Urinary bladder (tissue), 4 donors: ENCODE measurements around the gene SLC28A2. TPM values are rescaled to one million over a fixed set of nuclear protein-coding genes. Genes with fewer than 3 reads are reported as not detected.
"Not testable (repeated sequence)": the region's sequence is repeated elsewhere in the genome, so short reads cannot be mapped to it uniquely, and the experiment has no call there.

Experiments
- DNase-seq: peaks from one replicate; pipeline ENCODE4 v3.0.0-alpha.2; 2015; ENCODE audit errors: extremely low spot score
- H3K27ac ChIP-seq: one replicate; pipeline ENCODE4 v1.5.1; 2013; ENCODE audit warnings: low read depth, mild to moderate bottlenecking, moderate library complexity
- H3K36me3 ChIP-seq: one replicate; pipeline ENCODE4 v1.6.1; 2013; ENCODE audit warnings: mild to moderate bottlenecking, moderate library complexity; ENCODE audit not compliant: insufficient read depth
- H3K4me1 ChIP-seq: one replicate; pipeline ENCODE4 v1.6.1; 2013; ENCODE audit warnings: mild to moderate bottlenecking, moderate library complexity; ENCODE audit not compliant: insufficient read depth
- H3K4me3 ChIP-seq: one replicate; pipeline ENCODE4 v1.5.1; 2013; ENCODE audit warnings: low read depth, low read length
- WGBS: extraction: QIAGEN DNeasy Blood & Tissue Kit; methylation state at CpG from one replicate; pipeline ENCODE4 v1.1.7; 2013; 5-methylcytosine and 5-hydroxymethylcytosine counted together
- polyA plus RNA-seq: library from polyadenylated mRNA; stranded (reverse); fragments of 200-250 nt; gene quantifications from one replicate; pipeline ENCODE4 v1.2.3, GENCODE V29; 2013
- total RNA-seq: library from RNA; depleted of rRNA; stranded (reverse); fragments of >200 nt; gene quantifications from one replicate; pipeline ENCODE4 v1.2.3, GENCODE V29; 2014
- donor health status: healthy with polysubstance abuse.
- donor health status: healthy.

The SLC28A2 gene
- total and polyA plus RNA-seq, 2 donors: not detected

- not testable (repeated sequence) for H3K4me3 ChIP-seq, H3K4me1 ChIP-seq
- 57% methylated on average over 6 of the region's 6 CpGs for WGBS
These were observed 15.2 kb upstream of the SLC28A2 start for GRCh38 chr15:45236806-45237205.

GRCh38 chr15:45242289-45242688, 9.7 kb upstream of the SLC28A2 start:
- WGBS: 81% methylated on average over 9 of the region's 9 CpGs
- Histone ChIP-seq H3K4me3 (no peak overlapping the region), H3K36me3 (no peaks in the 10 kb centered on the region), H3K27ac (no peak overlapping the region), H3K4me1 (no peaks in the 10 kb centered on the region)
- DNase-seq: no peak

More at GRCh38 chr15:45236806-45237205, 15.2 kb upstream of the SLC28A2 start:
- H3K27ac ChIP-seq, DNase-seq, H3K36me3 ChIP-seq: not testable (repeated sequence)

GRCh38 chr15:45249125-45249780, 2.8 kb upstream of the SLC28A2 start:
- Histone ChIP-seq H3K4me3 (no peak overlapping the region), H3K36me3 (no peaks in the 10 kb centered on the region), H3K4me1 (no peaks in the 10 kb centered on the region), H3K27ac (no peak overlapping the region)
- DNase-seq: no peak
- 94% methylated on average over 4 of the region's 4 CpGs for WGBS

- Histone ChIP-seq H3K4me3 (no peak overlapping the region), H3K36me3 (no peaks in the 10 kb centered on the region), H3K27ac (no peak overlapping the region), H3K4me1 (no peaks in the 10 kb centered on the region)
- DNase-seq: no peak
- WGBS: 79% methylated on average over 2 of the region's 2 CpGs
These were observed 1.3 kb downstream of the SLC28A2 start for GRCh38 chr15:45253330-45253729.

GRCh38 chr15:45254405-45254804, 2.4 kb downstream of the SLC28A2 start:
- Histone ChIP-seq H3K36me3 (no peaks in the 10 kb centered on the region), H3K27ac (no peak overlapping the region), H3K4me3 (no peak overlapping the region), H3K4me1 (no peaks in the 10 kb centered on the region)
- no peak for DNase-seq
- WGBS: 96% methylated on average over 1 of the region's 1 CpG

- not testable (repeated sequence) for H3K4me1 ChIP-seq, H3K4me3 ChIP-seq, DNase-seq, H3K27ac ChIP-seq, H3K36me3 ChIP-seq
- WGBS: 41% methylated on average over 6 of the region's 6 CpGs
These were observed 2.8 kb downstream of the SLC28A2 start for GRCh38 chr15:45254824-45255223.

GRCh38 chr15:45259796-45260195, 7.8 kb downstream of the SLC28A2 start:
- 60% methylated on average over 2 of the region's 2 CpGs for WGBS
- Histone ChIP-seq H3K4me1 (no peaks in the 10 kb centered on the region), H3K36me3 (no peaks in the 10 kb centered on the region), H3K4me3 (no peak overlapping the region), H3K27ac (no peak overlapping the region)
- no peak for DNase-seq

- no peak overlapping the region for H3K27ac ChIP-seq
- no peak overlapping the region for H3K4me3 ChIP-seq
- no peak for DNase-seq
- H3K4me1 ChIP-seq: no peaks in the 10 kb centered on the region
- WGBS: 72% methylated on average over 4 of the region's 4 CpGs
- no peaks in the 10 kb centered on the region for H3K36me3 ChIP-seq
These were observed 10.9 kb downstream of the SLC28A2 start for GRCh38 chr15:45262906-45263461.

- DNase-seq: no peak
- WGBS: 94% methylated on average over 2 of the region's 2 CpGs
- no peak overlapping the region for H3K27ac ChIP-seq
- H3K4me3 ChIP-seq: no peak overlapping the region
- H3K4me1 ChIP-seq: no peaks in the 10 kb centered on the region
- H3K36me3 ChIP-seq: no peaks in the 10 kb centered on the region
These were observed 11.8 kb downstream of the SLC28A2 start for GRCh38 chr15:45263854-45264253.

GRCh38 chr15:45265506-45265905, 13.5 kb downstream of the SLC28A2 start:
- Histone ChIP-seq H3K36me3 (no peaks in the 10 kb centered on the region), H3K27ac (no peak overlapping the region), H3K4me1 (no peaks in the 10 kb centered on the region), H3K4me3 (no peak overlapping the region)
- 87% methylated on average over 3 of the region's 3 CpGs for WGBS
- no peak for DNase-seq

- no peak overlapping the region for H3K27ac ChIP-seq
- DNase-seq: no peak
- H3K4me1 ChIP-seq: no peaks in the 10 kb centered on the region
- no peak overlapping the region for H3K4me3 ChIP-seq
- WGBS: 62% methylated on average over 2 of the region's 2 CpGs
- H3K36me3 ChIP-seq: no peaks in the 10 kb centered on the region
These were observed 16.1 kb downstream of the SLC28A2 start for GRCh38 chr15:45268135-45268534.

- Histone ChIP-seq H3K4me3 (no peak overlapping the region), H3K36me3 (no peaks in the 10 kb centered on the region), H3K27ac (no peak overlapping the region), H3K4me1 (no peaks in the 10 kb centered on the region)
- no peak for DNase-seq
- WGBS: 82% methylated on average over 5 of the region's 5 CpGs
These were observed 22.8 kb downstream of the SLC28A2 start for GRCh38 chr15:45274636-45275380.

GRCh38 chr15:45276831-45277230, 24.8 kb downstream of the SLC28A2 start:
- H3K4me1 ChIP-seq: no peaks in the 10 kb centered on the region
- no peak overlapping the region for H3K4me3 ChIP-seq
- WGBS: 5% methylated on average over 2 of the region's 2 CpGs
- H3K27ac ChIP-seq: no peak overlapping the region
- DNase-seq: no peak
- no peaks in the 10 kb centered on the region for H3K36me3 ChIP-seq
